Limb (tissue), 2 donors: ENCODE measurements around the gene PAK4.
"Not testable (repeated sequence)": the region's sequence is repeated elsewhere in the genome, so short reads cannot be mapped to it uniquely, and the experiment has no call there.

Experiments
- DNase-seq, 2 donors: peaks; one replicate each; pipeline ENCODE4 v3.0.0-alpha.2; 2016; ENCODE audit errors: extremely low spot score in 2 of 2

PAK4 gene

GRCh38 chr19:39205449-39205764, 79.8 kb downstream of the PAK4 start:
- DNase-seq, result no peak

- no peak for DNase-seq
Observed at GRCh38 chr19:39206122-39206521, 80.5 kb downstream of the PAK4 start.

DNA sequence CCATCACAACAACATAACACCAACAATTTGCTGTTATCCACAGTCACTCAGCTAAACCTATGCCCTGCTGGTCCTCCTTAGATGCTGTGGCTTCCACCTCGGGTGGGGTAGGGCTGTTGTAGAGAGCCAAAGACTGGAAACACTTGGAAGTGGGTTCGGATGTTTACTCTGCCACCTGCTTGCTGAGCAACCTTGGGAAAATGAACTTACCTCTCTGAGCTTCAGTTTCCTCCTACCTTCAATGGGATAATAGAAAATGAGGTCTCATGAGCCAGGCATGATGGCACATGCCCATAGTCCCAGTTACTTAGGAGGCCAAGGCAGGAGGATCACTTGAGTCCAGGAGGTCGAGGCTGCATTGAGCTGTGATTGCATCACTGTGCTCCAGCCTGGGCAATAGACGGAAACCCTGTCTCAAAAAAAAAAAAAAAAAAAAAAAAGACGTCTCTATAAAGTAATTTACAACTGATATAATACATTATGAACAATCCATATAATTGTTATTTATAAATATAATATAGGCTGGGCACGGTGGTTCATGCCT, 81.8 kb downstream of the PAK4 start:
- no peak for DNase-seq

DNA sequence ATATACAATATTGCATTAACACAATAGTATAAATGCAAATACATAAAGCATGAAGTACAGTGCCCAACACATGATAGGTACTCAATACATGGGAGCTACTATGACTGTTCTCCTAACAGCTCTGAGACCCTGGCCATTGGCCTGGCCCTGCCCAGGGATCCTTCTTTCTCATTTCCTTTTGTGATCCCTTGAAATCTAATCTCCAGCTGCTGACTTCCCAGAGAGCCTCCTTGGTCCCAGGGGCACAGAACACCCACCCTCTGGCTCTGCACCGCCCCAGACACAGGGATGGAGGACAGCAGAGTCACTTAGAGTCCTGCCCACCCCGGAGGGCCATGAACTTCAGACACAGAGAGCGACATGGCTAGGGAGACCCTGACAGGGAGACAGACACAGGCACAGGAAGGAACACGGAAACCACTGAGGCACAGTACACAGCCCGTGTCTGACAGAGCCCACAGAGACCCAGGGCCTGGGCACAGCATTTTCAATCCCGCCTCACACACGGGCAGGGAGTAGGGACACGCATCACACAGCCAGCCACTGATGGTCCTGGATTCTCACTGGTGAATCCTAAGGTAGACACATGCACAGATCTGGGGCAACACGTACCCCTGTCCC, 82.7 kb downstream of the PAK4 start:
- no peak for DNase-seq

GRCh38 chr19:39209196-39209595, 83.6 kb downstream of the PAK4 start:
- DNase-seq, result no peak

GRCh38 chr19:39211731-39212374, 86.3 kb downstream of the PAK4 start:
- DNase-seq, result no peak

DNA sequence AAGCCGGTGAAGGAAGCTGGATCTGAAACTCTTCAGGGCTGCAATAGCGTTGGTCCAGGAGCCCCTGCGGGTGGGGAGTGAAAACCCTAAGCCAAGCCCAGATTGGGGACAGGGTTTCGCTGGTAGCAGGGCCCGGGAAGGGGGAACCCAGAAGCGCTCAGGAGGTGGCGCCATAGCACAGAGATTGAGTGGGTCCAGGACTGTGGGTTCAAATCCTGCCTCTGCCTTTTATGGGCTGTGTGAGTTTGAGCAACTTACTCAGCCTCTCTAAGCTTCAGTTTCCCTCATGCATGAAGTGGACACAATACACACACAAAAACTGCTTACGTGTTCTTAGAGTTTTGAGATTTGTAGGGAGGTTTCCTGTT, 86.8 kb downstream of the PAK4 start:
- no peak for DNase-seq

GRCh38 chr19:39215323-39215722, 89.7 kb downstream of the PAK4 start:
- DNase-seq, result not testable (repeated sequence)

DNA sequence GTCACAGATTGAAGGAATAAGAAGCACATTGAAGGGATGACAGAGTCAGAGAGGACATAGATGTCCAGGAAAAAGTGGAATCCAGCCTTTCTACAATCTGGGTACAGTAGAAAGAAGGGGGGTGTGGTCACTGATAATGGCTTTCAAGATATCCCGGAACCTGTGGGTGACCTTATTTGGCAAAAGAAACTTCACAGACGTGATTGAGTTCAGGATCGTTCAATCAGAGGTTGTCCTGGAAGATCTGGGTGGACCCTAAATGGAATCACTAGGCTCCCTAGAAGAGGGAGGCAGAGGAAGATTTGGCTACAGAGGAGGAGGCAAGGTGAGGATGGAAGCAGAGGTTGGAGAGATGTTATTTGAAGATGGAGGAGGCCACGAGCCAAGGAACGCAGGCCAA, 91.5 kb downstream of the PAK4 start:
- DNase-seq, result no peak

- DNase-seq, result no peak
Observed at GRCh38 chr19:39218230-39219007, 92.8 kb downstream of the PAK4 start.

DNA sequence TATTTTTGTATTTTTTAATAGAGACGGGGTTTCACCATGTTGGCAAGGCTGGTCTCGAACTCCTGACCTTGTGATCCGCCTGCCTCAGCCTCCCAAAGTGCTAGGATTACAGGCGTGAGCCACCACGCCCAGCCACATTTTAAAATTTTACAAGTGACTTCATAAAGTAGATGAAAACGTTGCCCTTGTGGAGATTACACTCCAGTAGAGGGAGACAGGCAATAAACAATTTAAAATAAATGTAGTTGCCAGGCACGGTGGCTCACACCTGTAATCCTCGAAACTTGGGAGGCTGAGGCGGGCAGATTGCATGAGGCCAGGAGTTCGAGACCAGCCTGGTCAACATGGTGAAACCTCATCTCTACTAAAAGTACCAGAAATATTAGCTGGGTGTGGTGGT, 93.5 kb downstream of the PAK4 start:
- not testable (repeated sequence) for DNase-seq

DNA sequence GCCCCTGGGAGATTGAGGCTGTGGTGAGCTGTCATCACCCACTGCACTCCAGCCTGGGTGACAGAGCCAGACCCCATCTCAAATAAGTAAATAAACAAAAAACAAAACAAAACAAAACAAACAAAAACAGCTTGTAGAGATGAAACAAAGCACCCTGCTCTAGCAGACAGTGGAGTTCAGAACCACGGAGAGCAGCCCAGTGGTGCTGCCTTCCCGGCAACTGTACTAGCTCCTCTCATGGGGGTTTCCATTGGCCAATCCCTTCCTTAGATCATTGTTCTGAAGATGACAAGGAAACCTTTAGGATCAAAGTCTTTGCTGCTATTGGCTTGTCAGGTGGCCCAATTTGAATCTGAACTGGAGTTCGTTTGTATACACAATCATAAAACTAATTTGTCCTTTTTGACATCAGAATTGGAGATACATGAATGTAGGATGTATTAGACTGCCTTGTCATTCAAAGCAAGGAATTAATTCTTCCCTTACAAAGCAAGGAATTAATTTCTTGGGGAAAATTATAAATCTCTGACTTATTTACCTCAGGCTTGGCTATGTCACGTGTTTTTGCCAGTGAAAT, 98.2 kb downstream of the PAK4 start:
- DNase-seq, result peak in 1 of 2 donors; percentile 58

DNA sequence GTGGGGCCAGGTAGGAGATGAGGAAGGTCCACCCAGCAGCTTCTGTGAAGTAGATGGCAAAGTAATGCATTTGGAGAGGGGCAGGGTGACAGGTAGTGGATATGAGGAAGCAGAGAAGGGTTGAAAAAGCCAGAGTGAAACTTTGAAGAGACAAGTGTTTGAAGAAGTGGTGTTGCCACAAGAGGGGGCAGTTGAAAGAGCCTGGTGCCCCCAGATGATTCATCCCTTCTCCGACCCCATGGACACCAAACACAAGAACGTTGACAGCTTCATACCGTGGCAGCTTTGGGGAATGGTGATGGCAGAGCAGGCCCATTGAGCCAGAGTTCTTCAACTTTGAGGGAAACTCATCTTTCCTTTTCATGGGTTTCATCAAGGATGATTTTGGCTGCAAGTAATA, 99.3 kb downstream of the PAK4 start:
- DNase-seq, result no peak
